22Rv1 (cell line): Measurements from ENCODE around the gene BCAP31.

Source experiments
- ZFX ChIP-seq: fragments of 450-650 bp; IDR thresholded peaks from 2 replicates; pipeline ENCODE4 v1.6.1; 2017; ENCODE audit warnings: antibody characterized with exemption, borderline replicate concordance
- TF ChIP-seq, protein P1 (sequence below): fragments of 450-650 bp; IDR thresholded peaks from 2 replicates; pipeline ENCODE4 v1.5.1; 2017; ENCODE audit warnings: mild to moderate bottlenecking

DNA sequence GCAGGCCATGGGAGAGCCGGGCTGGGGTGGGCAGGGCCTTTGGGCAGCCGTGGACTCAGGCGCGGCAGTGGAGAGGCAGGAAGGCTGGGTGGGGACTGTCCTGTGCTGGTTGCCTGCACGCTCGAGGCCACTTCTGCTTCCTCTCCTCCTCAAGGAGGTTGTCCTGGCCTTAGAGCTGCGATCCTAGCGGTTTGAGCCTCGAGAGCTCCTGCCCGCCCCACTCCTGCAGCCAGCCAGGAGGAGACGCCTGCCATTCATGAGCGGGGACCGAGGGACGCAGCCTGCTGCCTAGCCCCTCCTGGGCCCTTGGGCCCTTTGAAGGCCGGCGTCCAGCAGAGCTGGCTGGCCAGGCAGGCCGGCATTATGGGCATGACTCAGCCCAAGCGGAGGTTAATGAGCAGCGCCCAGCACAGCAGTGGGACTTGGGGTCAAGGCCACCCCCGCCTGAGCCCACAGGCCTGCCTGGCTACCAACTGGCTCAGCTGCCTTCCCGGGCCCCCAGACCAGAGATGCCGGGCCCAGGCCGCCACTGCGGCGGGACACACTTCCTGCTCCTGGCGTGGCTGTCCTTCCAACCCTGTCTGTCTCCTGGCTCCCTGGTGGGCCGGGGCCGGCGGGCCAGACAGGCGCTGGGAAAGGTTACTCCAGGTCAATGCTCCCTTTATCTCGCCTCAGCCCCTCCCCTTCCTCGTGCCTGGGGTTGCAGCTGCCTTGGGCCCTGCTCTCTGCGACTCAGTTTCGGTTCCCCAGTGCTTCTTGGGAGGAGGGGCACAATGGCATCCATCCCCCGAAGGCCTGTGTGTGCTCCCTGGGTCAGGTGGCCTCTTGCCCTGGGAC, 2.3 kb upstream of the BCAP31 start:
- TF ChIP-seq, protein P1, sequence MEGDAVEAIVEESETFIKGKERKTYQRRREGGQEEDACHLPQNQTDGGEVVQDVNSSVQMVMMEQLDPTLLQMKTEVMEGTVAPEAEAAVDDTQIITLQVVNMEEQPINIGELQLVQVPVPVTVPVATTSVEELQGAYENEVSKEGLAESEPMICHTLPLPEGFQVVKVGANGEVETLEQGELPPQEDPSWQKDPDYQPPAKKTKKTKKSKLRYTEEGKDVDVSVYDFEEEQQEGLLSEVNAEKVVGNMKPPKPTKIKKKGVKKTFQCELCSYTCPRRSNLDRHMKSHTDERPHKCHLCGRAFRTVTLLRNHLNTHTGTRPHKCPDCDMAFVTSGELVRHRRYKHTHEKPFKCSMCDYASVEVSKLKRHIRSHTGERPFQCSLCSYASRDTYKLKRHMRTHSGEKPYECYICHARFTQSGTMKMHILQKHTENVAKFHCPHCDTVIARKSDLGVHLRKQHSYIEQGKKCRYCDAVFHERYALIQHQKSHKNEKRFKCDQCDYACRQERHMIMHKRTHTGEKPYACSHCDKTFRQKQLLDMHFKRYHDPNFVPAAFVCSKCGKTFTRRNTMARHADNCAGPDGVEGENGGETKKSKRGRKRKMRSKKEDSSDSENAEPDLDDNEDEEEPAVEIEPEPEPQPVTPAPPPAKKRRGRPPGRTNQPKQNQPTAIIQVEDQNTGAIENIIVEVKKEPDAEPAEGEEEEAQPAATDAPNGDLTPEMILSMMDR: no peak
- TF ChIP-seq ZFX: no peak
